ENCODE measurements around the gene PYGB.

GRCh38 chr20:25220021-25220730 is 27.7 kb upstream of the PYGB start:
- TF ChIP-seq CTCF (IDR thresholded peaks at IDR 0.05), result no peak
- no peak for TF ChIP-seq POLR2A (IDR thresholded peaks at IDR 0.05)
